Sigmoid colon (tissue), 4 donors: ENCODE data around the gene CHST14.

Source experiments
- CTCF ChIP-seq, 4 experiments: fragments of 450-650 bp in 3 of 4; fragments of 200-600 bp in 1 of 4; IDR thresholded peaks; one replicate each; pipeline ENCODE4 v1.5.1; 2016 to 2019; ENCODE audit warnings: antibody characterized with exemption in 4 of 4, mild to moderate bottlenecking in 3 of 4, moderate library complexity in 2 of 4
- EP300 ChIP-seq, 4 donors: sonication (generic); formaldehyde crosslinking; IDR thresholded peaks; one replicate each; pipeline ENCODE4 v1.6.1; 2017; ENCODE audit warnings: antibody characterized with exemption in 4 of 4
- POLR2A ChIP-seq, 2 donors: fragments of 450-650 bp; IDR thresholded peaks; one replicate each; pipeline ENCODE4 v1.6.1; 2016; ENCODE audit warnings: antibody characterized with exemption in 2 of 2, mild to moderate bottlenecking in 2 of 2, moderate library complexity in 2 of 2
- POLR2AphosphoS5 ChIP-seq, 4 donors: sonication (generic); formaldehyde crosslinking; IDR thresholded peaks; one replicate each; pipeline ENCODE4 v1.6.1; 2017; ENCODE audit warnings: antibody characterized with exemption in 4 of 4

- no peak for TF ChIP-seq POLR2A (IDR thresholded peaks at IDR 0.05)
- TF ChIP-seq CTCF (IDR thresholded peaks at IDR 0.05), result no peak
- TF ChIP-seq POLR2AphosphoS5 (IDR thresholded peaks at IDR 0.05), result no peak
- TF ChIP-seq EP300 (IDR thresholded peaks at IDR 0.05), result no peak
Observed at GRCh38 chr15:40448354-40448753, 22.4 kb upstream of the CHST14 start.
